Thyroid gland (tissue), 4 donors: ENCODE measurements around the gene ARMH3.

Source experiments
- POLR2A ChIP-seq, 2 donors: fragments of 450-650 bp; IDR thresholded peaks; one replicate each; pipeline ENCODE4 v1.6.1; 2017; ENCODE audit warnings: antibody characterized with exemption in 2 of 2, mild to moderate bottlenecking in 2 of 2, moderate library complexity in 1 of 2
- TF ChIP-seq, protein P1 (sequence below), 6 experiments: fragments of 200-600 bp in 3 of 6; fragments of 450-650 bp in 3 of 6; sonication (generic) in 3 of 6; IDR thresholded peaks; one replicate each; pipeline ENCODE4 v1.5.1; 2016 to 2019; ENCODE audit warnings: antibody characterized with exemption in 6 of 6, mild to moderate bottlenecking in 2 of 6, inconsistent platforms in 1 of 6, moderate library complexity in 1 of 6

DNA sequence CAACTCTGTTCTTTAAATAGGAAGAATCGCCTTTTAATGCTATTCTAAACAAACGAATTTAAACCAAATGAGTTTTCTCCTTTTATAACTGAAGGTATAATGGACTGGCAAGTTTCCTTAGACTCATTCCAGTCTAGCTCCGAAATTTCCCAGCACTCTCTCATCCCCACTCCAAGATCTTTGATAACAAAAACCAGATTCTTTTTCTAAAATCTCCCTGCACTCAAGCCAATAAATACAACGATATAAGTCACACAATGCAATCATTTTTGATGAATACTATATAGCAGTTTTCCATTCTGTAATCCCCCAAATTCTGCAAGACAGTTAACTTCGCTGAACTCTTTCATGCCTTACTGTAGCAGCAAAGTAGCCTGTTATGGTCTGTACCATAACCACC, 239.6 kb downstream of the ARMH3 start:
- TF ChIP-seq, protein P1, sequence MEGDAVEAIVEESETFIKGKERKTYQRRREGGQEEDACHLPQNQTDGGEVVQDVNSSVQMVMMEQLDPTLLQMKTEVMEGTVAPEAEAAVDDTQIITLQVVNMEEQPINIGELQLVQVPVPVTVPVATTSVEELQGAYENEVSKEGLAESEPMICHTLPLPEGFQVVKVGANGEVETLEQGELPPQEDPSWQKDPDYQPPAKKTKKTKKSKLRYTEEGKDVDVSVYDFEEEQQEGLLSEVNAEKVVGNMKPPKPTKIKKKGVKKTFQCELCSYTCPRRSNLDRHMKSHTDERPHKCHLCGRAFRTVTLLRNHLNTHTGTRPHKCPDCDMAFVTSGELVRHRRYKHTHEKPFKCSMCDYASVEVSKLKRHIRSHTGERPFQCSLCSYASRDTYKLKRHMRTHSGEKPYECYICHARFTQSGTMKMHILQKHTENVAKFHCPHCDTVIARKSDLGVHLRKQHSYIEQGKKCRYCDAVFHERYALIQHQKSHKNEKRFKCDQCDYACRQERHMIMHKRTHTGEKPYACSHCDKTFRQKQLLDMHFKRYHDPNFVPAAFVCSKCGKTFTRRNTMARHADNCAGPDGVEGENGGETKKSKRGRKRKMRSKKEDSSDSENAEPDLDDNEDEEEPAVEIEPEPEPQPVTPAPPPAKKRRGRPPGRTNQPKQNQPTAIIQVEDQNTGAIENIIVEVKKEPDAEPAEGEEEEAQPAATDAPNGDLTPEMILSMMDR (IDR thresholded peaks at IDR 0.05), result no peak
- TF ChIP-seq POLR2A (IDR thresholded peaks at IDR 0.05), result no peak
